Sigmoid colon (tissue), 4 donors: Measurements from ENCODE around the gene ATP2B2.

Experiments
- CTCF ChIP-seq, 4 experiments: fragments of 450-650 bp in 3 of 4; fragments of 200-600 bp in 1 of 4; IDR thresholded peaks; one replicate each; pipeline ENCODE4 v1.5.1; 2016 to 2019; ENCODE audit warnings: antibody characterized with exemption in 4 of 4, mild to moderate bottlenecking in 3 of 4, moderate library complexity in 2 of 4
- POLR2A ChIP-seq, 2 donors: fragments of 450-650 bp; IDR thresholded peaks; one replicate each; pipeline ENCODE4 v1.6.1; 2016; ENCODE audit warnings: antibody characterized with exemption in 2 of 2, mild to moderate bottlenecking in 2 of 2, moderate library complexity in 2 of 2
- POLR2AphosphoS5 ChIP-seq, 4 donors: sonication (generic); formaldehyde crosslinking; IDR thresholded peaks; one replicate each; pipeline ENCODE4 v1.6.1; 2017; ENCODE audit warnings: antibody characterized with exemption in 4 of 4

- TF ChIP-seq POLR2AphosphoS5 (IDR thresholded peaks at IDR 0.05) (no peak), CTCF (IDR thresholded peaks at IDR 0.05) (no peak), POLR2A (IDR thresholded peaks at IDR 0.05) (no peak)
Observed at GRCh38 chr3:10281951-10282350, 223.4 kb downstream of the ATP2B2 start.
